Fibroblast of the aortic adventitia (primary cell): Measurements from ENCODE around the gene FANCF. TPM values are rescaled to one million over a fixed set of nuclear protein-coding genes. Genes with fewer than 3 reads are reported as not detected.

Experiments
- DNase-seq: peaks from one replicate; pipeline ENCODE4 v3.0.0-alpha.2; 2010; ENCODE audit warnings: low read depth
- H3K4me3 ChIP-seq: 2 replicates; pipeline ENCODE4 v1.5.1; 2011; ENCODE audit warnings: low read depth, mild to moderate bottlenecking, control low read depth, low read length, moderate library complexity
- CTCF ChIP-seq: IDR thresholded peaks from 2 replicates; pipeline ENCODE4 v1.5.1; 2011; ENCODE audit warnings: mild to moderate bottlenecking, low read length, control low read depth, inconsistent platforms; ENCODE audit not compliant: insufficient read depth
- total RNA-seq: library from RNA; depleted of rRNA; stranded (reverse); fragments of >200 nt; gene quantifications from 2 replicates; pipeline ENCODE4 v1.2.3, GENCODE V29; 2012; ENCODE audit warnings: low replicate concordance

Gene FANCF
- total RNA-seq, 1 donor, result 8.9 TPM

- no peak for DNase-seq
- no peak overlapping the region for H3K4me3 ChIP-seq
- no peak for TF ChIP-seq CTCF
Observed at GRCh38 chr11:22641559-22641958, 15.9 kb upstream of the FANCF start.

GRCh38 chr11:22640862-22641261, 15.2 kb upstream of the FANCF start:
- no peak overlapping the region for H3K4me3 ChIP-seq
- DNase-seq, result no peak
- TF ChIP-seq CTCF, result no peak

GRCh38 chr11:22635689-22636088, 10.1 kb upstream of the FANCF start:
- no peak overlapping the region for H3K4me3 ChIP-seq
- TF ChIP-seq CTCF, result no peak
- DNase-seq, result no peak

GRCh38 chr11:22634897-22635629, 9.4 kb upstream of the FANCF start:
- H3K4me3 ChIP-seq, result no peak overlapping the region
- DNase-seq, result peak; percentile 4
- TF ChIP-seq CTCF, result no peak

GRCh38 chr11:22633354-22633902, 7.8 kb upstream of the FANCF start:
- no peak for DNase-seq
- no peak for TF ChIP-seq CTCF
- H3K4me3 ChIP-seq, result no peak overlapping the region

GRCh38 chr11:22627421-22627820, 1.8 kb upstream of the FANCF start:
- DNase-seq, result no peak
- no peak overlapping the region for H3K4me3 ChIP-seq

More at GRCh38 chr11:22627421-22627820, 1.8 kb upstream of the FANCF start:
- TF ChIP-seq CTCF, result no peak
